Measurements from ENCODE around the gene RAB5B.
"Not testable (repeated sequence)": the region's sequence is repeated elsewhere in the genome, so short reads cannot be mapped to it uniquely, and the experiment has no call there.

RAB5B gene

DNA sequence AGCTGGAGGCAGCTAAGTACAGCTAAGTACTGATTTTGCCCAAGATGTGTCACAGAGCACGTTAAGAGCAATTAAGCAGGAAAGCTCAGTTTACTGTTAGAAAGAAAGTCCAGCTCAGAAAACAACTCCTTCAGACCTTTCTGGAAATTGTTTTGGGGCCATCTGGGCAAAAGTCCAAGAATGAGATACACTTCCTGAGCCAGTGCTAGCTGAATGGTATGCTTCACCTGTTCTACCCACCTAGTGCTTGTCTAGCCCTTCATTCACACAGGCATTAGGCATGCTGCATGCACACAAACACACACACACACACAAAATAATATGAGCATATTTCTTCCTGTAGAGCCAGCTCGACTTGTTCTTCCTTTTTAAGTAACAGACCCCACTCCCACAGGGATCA lies 40.3 kb downstream of the RAB5B start:
- no peak for DNase-seq (ENCODE audit: low read depth)

GRCh38 chr12:56017181-56017580 lies 43.3 kb downstream of the RAB5B start:
- no peak for DNase-seq (ENCODE audit: low read depth)

DNA sequence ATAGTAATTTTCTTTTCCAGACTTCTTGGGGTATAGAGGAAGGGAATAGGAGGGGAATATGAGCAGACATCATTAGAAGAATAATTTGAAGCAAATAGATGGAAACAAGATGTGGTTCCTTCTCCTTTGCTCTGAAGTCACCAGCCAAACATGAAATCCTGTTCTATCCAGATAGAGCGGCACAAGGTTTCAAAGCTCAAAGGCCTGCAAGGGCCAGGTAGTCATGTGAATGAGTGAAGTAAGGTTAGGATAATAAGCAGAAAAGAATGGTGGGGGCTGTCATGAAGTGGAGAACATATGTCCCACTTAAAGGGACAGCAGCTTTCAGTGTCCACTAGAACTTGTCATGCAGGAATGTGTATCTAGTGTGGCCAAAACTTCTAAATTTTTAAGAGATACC lies 44.5 kb downstream of the RAB5B start:
- DNase-seq (ENCODE audit: low read depth) = no peak

- no peak for DNase-seq (ENCODE audit: low read depth)
Measured at GRCh38 chr12:56020423-56021184, 46.7 kb downstream of the RAB5B start, which contains the start of gene IKZF4. Gene IKZF4, plus strand, starts transcription at chr12:56021043. Its CDS starts 451 bp downstream, at chr12:56021494.

- DNase-seq (ENCODE audit: low read depth) = no peak
Measured at GRCh38 chr12:56021889-56022497, 48.1 kb downstream of the RAB5B start.

- DNase-seq (ENCODE audit: low read depth) = no peak
Measured at GRCh38 chr12:56028511-56029165, 54.8 kb downstream of the RAB5B start.

GRCh38 chr12:56029166-56029519 lies 55.3 kb downstream of the RAB5B start:
- DNase-seq (ENCODE audit: low read depth) = no peak

- no peak for DNase-seq (ENCODE audit: low read depth)
Measured at GRCh38 chr12:56029666-56030293, 55.9 kb downstream of the RAB5B start.

DNA sequence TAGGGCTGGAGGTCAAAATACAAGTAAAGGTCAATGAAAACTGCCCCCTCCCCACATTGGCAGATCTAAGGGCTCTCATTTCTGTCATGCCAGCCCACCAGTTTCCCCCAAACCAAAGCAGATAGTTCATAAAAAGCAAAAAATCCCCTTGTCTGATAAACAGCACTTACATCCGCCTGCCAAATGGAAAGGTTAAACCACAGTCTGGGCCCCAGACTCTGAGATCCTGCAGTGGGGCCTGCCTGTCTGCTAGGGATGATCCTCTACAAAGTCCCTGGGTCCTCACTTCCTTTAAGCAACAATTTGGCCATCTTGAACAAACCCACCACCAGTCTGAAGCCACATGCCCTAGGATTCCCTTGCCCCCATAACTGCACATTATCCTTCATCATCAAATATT lies 58.1 kb downstream of the RAB5B start:
- DNase-seq (ENCODE audit: low read depth) = no peak

- no peak for DNase-seq (ENCODE audit: low read depth)
Measured at GRCh38 chr12:56034586-56035332, 60.9 kb downstream of the RAB5B start.

GRCh38 chr12:56037161-56037560 lies 63.3 kb downstream of the RAB5B start:
- no peak for DNase-seq (ENCODE audit: low read depth)

DNA sequence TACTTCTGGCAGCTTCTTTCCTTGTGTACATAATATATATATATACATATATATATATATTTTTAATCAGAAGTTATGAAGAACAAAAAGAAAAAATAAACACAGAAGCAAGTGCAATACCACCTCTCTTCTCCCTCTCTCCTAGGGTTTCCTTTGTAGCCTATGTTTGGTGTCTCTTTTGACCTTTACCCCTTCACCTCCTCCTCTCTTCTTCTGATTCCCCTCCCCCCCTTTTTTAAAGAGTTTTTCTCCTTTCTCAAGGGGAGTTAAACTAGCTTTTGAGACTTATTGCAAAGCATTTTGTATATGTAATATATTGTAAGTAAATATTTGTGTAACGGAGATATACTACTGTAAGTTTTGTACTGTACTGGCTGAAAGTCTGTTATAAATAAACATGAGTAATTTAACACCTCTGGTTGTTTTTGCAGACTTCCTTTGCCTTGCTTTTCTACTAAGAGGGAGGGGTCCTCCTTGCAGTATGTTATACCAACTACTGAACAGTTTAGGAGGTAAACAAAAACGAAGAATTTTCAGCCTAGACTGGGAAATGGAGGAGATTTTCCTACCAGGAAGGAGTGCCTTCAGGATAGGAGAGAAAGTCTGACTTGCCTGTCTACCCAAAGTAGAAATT lies 64.3 kb downstream of the RAB5B start:
- no peak for DNase-seq (ENCODE audit: low read depth)

DNA sequence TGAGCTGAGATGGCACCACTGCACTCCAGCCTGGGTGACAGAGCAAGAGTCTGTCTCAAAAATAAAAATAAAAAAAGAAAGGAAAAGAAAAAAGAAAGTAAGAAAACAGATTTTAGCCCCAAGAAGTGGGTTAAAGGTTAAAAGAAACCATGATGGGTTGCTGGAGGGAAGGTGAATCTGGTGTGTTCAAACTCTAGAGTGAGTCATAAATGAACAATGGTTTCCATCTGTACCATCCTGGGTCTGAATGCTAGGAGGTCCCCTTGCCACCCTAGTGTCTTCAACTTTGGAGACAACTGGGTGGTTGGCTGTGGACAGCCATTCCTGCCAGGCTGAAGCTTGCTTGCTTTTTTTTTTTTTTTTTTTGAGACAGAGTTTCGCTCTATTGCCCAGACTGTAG lies 66.3 kb downstream of the RAB5B start:
- DNase-seq (ENCODE audit: low read depth) = no peak

DNA sequence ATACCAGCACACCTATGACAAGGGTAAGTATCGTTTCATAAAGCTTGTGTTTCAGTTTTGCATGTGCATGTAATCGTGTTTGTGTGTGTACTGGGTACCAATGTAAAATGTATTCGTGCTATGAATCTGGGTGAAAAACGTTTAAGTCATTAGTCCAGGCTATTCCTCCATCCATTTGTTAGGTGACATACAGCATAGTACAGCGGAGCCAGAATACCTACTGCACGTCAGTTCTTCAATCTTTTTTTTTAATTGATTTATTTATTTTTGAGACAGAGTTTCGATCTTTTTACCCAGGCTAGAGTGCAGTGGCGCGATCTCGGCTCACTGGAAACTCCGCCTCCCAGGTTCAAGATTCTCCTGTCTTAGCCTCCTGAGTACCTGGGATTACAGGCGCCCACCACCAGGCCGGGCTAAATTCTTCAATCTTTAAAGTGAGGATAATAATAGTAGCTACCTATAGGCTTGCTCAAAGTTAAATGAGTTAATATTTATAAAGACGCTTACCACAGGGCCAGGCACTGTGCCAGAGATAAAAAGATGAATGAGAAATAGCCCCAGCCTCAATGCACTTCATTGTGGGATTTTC lies 67.2 kb downstream of the RAB5B start:
- no peak for DNase-seq (ENCODE audit: low read depth)

DNA sequence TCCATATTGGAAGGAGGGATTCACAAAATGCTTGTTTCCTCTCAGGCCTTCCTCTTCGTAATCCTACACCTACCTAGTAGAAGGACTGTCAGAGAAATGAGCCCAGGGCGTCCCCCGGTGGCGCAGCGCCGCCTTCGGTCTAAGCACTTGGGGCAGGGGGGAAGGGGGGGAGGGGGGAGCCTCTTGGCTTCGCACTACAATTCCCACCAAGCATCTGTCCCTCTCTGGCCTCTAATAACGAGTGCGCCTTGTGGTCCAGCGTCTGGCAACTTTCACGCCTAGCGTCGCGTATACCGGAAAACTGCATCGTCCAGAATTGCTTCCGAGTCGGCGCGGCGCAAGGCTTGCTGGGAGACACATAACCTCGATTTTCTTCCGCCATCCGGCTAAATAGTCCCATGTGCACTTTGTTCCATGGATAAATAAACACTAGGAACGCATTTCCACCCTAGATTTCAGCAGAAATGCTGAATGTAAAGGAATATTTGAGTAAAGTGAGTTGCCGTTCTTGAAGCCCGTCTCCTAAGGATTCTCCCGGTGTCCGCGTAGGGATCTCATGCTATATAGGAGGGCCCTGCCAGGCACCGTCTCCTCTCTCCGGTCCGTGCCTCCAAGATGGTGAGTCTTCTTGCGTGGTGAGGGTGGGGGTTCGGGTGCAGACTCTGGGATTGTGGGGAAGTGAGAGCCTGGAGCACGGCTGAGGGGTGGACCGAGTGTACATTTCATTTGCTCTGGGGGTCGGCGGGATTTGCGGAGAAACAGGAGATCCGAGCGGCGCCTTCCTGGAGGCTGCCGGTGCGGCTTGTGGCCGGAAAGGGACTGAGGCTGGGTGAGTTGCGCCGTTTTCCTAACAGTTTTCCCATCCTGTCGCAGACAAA lies 67.9 kb downstream of the RAB5B start, which contains the start of gene RPS26:
TSS of gene RPS26 (plus strand) at position 367 of the 878 bp plus-strand sequence. CDS start at position 616, 249 bp downstream.
- DNase-seq (ENCODE audit: low read depth) = peak; percentile 90

- not testable (repeated sequence) for DNase-seq (ENCODE audit: low read depth)
Measured at GRCh38 chr12:56042430-56042813, 68.5 kb downstream of the RAB5B start.

DNA sequence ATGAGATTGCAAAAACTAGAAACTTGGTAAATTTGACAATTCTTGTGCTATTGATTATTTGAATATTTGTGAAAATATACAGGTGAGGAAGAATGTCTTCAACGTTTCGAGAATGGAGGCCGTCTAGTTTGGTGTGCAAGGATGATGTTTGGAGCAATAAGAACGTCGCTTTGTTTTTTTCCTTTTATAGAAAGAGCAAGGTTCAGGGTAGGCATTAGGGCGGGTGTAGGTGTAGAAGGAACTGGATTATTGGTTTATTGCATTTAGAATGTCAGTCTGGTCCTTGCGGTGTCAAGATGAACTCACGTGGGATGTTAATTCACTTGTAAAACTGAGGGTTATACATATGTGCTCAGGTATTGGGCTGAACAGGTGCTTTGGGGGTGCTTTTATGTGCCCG lies 69.0 kb downstream of the RAB5B start:
- no peak for DNase-seq (ENCODE audit: low read depth)

Measured in T follicular helper cell (primary cell).